Measurements from ENCODE around the gene HLA-DQB2. TPM values are rescaled to one million over a fixed set of nuclear protein-coding genes. Genes with fewer than 3 reads are reported as not detected.
"Not testable (repeated sequence)": the region's sequence is repeated elsewhere in the genome, so short reads cannot be mapped to it uniquely, and the experiment has no call there.

Gene HLA-DQB2
- total and polyA plus RNA-seq, 7 donors = 0.38 to 1.2 (median 1.2) TPM; not detected in 4

DNA sequence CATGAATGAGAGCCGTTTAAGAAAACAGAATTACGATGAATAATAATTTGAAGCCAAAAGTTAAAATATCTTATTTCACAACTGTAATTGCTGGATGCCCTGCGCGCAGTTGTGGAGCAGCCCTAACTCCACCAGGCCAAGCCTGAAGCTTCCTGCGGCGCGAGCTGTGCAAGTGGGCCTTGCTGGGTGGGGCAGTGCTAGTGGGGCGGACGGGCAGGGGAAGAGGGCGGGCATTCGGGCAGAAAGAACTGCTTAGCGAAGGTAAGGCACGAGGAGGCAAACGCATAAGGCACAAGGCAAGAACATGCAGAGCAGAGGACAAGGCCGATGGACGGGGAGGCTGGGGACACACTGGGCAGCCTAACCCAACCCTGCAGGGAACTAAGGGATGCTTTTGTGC, 2.3 kb downstream of the HLA-DQB2 start:
- no peak for ATAC-seq
- intact Hi-C loops (cut with DNase I) = no loop called here
- Histone ChIP-seq H3K27me3 (ENCODE audit: insufficient read depth in 3 of 3, low read length in 2 of 3) (peaks cover 4 to 20% (median 13%) of the 10 kb centered on the region in 3 donors), H3K36me3 (ENCODE audit: insufficient read depth in 1 of 2, low read depth in 1 of 2) (no peaks in the 10 kb centered on the region), H3K4me3 (no peak overlapping the region), H3K9me3 (no peaks in the 10 kb centered on the region), H3K4me1 (no peaks in the 10 kb centered on the region), H3K27ac (no peak overlapping the region)
- TF ChIP-seq, protein P1, sequence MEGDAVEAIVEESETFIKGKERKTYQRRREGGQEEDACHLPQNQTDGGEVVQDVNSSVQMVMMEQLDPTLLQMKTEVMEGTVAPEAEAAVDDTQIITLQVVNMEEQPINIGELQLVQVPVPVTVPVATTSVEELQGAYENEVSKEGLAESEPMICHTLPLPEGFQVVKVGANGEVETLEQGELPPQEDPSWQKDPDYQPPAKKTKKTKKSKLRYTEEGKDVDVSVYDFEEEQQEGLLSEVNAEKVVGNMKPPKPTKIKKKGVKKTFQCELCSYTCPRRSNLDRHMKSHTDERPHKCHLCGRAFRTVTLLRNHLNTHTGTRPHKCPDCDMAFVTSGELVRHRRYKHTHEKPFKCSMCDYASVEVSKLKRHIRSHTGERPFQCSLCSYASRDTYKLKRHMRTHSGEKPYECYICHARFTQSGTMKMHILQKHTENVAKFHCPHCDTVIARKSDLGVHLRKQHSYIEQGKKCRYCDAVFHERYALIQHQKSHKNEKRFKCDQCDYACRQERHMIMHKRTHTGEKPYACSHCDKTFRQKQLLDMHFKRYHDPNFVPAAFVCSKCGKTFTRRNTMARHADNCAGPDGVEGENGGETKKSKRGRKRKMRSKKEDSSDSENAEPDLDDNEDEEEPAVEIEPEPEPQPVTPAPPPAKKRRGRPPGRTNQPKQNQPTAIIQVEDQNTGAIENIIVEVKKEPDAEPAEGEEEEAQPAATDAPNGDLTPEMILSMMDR (IDR thresholded peaks at IDR 0.05) = no peak
- WGBS, 3 donors = 81 to 86% (median 82%) methylated on average over 16 of the region's 16 CpGs
- DNase-seq = no peak

DNA sequence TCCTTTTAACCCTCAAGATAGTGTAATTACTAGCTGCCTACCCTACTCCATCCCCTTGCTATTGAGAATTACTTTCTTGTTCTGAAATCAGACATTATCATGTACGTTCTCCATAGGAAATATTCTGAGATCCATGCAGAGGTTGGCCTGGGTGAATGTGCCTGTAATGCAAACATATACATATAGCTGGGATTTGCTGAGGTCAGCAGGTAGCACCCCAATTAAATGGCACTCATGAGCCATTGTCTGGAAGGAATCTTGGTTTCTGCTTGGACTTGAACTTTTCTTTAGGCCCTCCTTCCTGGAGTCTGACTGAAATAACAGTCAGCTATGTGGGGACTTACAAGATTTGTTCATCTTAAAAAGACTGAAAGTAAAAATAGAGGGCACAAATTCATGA, 3.7 kb downstream of the HLA-DQB2 start:
- 70 to 88% (median 83%) methylated on average over 1 of the region's 1 CpG for WGBS, 3 donors
- intact Hi-C loops (cut with DNase I) = no loop called here
- DNase-seq (no peak), ATAC-seq (no peak)
- TF ChIP-seq, protein P1 (IDR thresholded peaks at IDR 0.05) = no peak
- no peaks in the 10 kb centered on the region for H3K9me3 ChIP-seq
- no peaks in the 10 kb centered on the region for H3K36me3 ChIP-seq (ENCODE audit: insufficient read depth in 1 of 2, low read depth in 1 of 2)
- H3K27me3 ChIP-seq (ENCODE audit: insufficient read depth in 3 of 3, low read length in 2 of 3) = peaks cover 4 to 25% (median 10%) of the 10 kb centered on the region in 3 donors
- no peak overlapping the region for H3K4me3 ChIP-seq
- no peaks in the 10 kb centered on the region for H3K4me1 ChIP-seq
- H3K27ac ChIP-seq = no peak overlapping the region

GRCh38 chr6:32752580-32752979, 10.8 kb downstream of the HLA-DQB2 start:
- ATAC-seq = no peak
- 28 to 32% (median 31%) methylated on average over 8 of the region's 8 CpGs for WGBS, 3 donors
- peaks cover 0 to 7% (median 7%) of the 10 kb centered on the region in 3 donors for H3K27me3 ChIP-seq (ENCODE audit: insufficient read depth in 3 of 3, low read length in 2 of 3)

GRCh38 chr6:32745649-32746048, 17.7 kb downstream of the HLA-DQB2 start:
- intact Hi-C loops (cut with DNase I); ATAC-seq; H3K4me3 ChIP-seq; H3K9me3 ChIP-seq; H3K36me3 ChIP-seq (ENCODE audit: insufficient read depth in 1 of 2, low read depth in 1 of 2); DNase-seq; H3K27me3 ChIP-seq (ENCODE audit: insufficient read depth in 3 of 3, low read length in 2 of 3); H3K4me1 ChIP-seq; H3K27ac ChIP-seq: not testable (repeated sequence)
- 68 to 77% (median 77%) methylated on average over 1 of the region's 1 CpG for WGBS, 3 donors

More at GRCh38 chr6:32752580-32752979, 10.8 kb downstream of the HLA-DQB2 start:
- TF ChIP-seq, protein P1 (IDR thresholded peaks at IDR 0.05) = no peak
- H3K9me3 ChIP-seq = no peaks in the 10 kb centered on the region
- no peak overlapping the region for H3K4me3 ChIP-seq
- H3K36me3 ChIP-seq (ENCODE audit: insufficient read depth in 1 of 2, low read depth in 1 of 2) = no peaks in the 10 kb centered on the region
- DNase-seq = no peak
- H3K27ac ChIP-seq = no peak overlapping the region
- H3K4me1 ChIP-seq = no peaks in the 10 kb centered on the region
- intact Hi-C loops (cut with DNase I) = no loop called here

DNA sequence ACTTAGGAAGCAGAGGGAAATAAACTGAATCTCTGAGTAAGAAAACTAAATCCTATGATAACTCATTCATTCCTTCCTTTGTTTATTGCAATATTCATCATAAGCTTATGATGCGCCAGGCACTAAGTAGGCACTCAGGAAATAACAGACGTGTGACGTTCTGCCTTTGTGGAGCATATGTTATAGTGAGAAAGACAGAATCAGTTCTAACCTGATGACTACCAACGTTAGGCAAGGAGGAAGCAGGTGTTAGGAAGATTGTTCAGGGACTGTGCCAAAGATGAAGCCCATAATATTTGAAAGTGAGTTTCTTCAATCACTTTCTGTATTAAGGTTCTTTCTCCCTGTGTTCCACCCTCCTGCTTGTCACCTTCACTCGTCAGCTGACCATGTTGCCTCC, 18.6 kb downstream of the HLA-DQB2 start:
- H3K9me3 ChIP-seq = no peaks in the 10 kb centered on the region
- no peak overlapping the region for H3K4me3 ChIP-seq
- ATAC-seq (no peak), DNase-seq (no peak)
- intact Hi-C loops (cut with DNase I) = no loop called here
- no peak overlapping the region for H3K27ac ChIP-seq
- 37 to 43% (median 43%) methylated on average over 5 of the region's 5 CpGs for WGBS, 3 donors
- H3K27me3 ChIP-seq (ENCODE audit: insufficient read depth in 3 of 3, low read length in 2 of 3) = peaks cover 0 to 9% (median 4%) of the 10 kb centered on the region in 3 donors
- H3K4me1 ChIP-seq = no peaks in the 10 kb centered on the region
- no peaks in the 10 kb centered on the region for H3K36me3 ChIP-seq (ENCODE audit: insufficient read depth in 1 of 2, low read depth in 1 of 2)
- TF ChIP-seq, protein P1 (IDR thresholded peaks at IDR 0.05) = no peak

Data from psoas muscle (tissue), 8 donors.